ENCODE measurements around the gene IRAK2.
"Not testable (repeated sequence)": the region's sequence is repeated elsewhere in the genome, so short reads cannot be mapped to it uniquely, and the experiment has no call there.

Gene IRAK2

DNA sequence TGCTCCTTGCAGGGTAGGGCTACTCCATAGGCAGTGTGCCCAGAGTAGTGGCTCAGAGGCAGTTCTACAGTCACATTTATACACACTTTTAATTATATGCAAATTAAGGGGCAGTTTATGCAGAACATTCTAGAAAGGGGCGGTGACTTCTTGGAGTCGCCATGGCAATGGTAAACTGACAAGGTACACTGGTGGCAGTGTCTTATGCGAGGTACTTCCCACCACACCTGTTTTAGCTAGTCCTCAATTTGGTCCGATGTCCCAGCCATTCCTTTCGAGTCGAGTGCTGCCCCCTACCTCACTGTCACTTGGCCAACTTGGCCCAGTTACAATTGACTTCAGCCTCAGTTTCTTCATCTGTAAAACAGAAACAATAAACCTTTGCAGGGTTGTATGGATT, 3.8 kb upstream of the IRAK2 start:
- Histone ChIP-seq H3K27ac (no peak overlapping the region), H3K36me3 (no peaks in the 10 kb centered on the region), H3K4me1 (peaks cover 0 to 10% (median 5%) of the 10 kb centered on the region in 4 donors), H3K27me3 (no peaks in the 10 kb centered on the region), H3K9me3 (no peaks in the 10 kb centered on the region), H3K4me3 (no peak overlapping the region)
- intact Hi-C loops (cut with DNase I; ENCODE audit: low total_unique reads), result no loop called here
- DNase-seq, result no peak
- TF ChIP-seq, protein P1, sequence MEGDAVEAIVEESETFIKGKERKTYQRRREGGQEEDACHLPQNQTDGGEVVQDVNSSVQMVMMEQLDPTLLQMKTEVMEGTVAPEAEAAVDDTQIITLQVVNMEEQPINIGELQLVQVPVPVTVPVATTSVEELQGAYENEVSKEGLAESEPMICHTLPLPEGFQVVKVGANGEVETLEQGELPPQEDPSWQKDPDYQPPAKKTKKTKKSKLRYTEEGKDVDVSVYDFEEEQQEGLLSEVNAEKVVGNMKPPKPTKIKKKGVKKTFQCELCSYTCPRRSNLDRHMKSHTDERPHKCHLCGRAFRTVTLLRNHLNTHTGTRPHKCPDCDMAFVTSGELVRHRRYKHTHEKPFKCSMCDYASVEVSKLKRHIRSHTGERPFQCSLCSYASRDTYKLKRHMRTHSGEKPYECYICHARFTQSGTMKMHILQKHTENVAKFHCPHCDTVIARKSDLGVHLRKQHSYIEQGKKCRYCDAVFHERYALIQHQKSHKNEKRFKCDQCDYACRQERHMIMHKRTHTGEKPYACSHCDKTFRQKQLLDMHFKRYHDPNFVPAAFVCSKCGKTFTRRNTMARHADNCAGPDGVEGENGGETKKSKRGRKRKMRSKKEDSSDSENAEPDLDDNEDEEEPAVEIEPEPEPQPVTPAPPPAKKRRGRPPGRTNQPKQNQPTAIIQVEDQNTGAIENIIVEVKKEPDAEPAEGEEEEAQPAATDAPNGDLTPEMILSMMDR (IDR thresholded peaks at IDR 0.05), result no peak

DNA sequence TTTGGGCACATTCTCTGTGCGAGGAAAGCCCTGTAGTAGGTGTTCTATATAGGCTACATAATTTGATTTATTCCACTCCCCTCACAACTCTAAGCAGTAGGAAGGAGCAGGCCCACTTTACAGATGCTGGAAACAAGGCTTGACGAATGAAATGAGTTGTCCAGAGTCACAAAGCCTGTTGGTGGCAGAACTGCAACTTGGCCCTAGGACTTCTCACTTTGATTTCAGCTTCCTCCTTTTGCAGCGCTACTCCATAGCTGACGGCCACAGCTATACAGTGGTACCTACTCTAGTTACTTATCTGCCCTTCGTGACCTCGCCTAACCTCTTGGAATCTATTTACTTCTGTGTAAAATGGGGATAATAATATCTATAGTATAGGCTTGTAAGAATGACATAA, 2.5 kb upstream of the IRAK2 start:
- Histone ChIP-seq H3K9me3 (no peaks in the 10 kb centered on the region), H3K27ac (no peak overlapping the region), H3K27me3 (no peaks in the 10 kb centered on the region), H3K36me3 (no peaks in the 10 kb centered on the region), H3K4me1 (peaks cover 0 to 14% (median 6%) of the 10 kb centered on the region in 4 donors), H3K4me3 (no peak overlapping the region)
- intact Hi-C loops (cut with DNase I; ENCODE audit: low total_unique reads), result no loop called here
- TF ChIP-seq, protein P1 (IDR thresholded peaks at IDR 0.05), result no peak
- no peak for DNase-seq

DNA sequence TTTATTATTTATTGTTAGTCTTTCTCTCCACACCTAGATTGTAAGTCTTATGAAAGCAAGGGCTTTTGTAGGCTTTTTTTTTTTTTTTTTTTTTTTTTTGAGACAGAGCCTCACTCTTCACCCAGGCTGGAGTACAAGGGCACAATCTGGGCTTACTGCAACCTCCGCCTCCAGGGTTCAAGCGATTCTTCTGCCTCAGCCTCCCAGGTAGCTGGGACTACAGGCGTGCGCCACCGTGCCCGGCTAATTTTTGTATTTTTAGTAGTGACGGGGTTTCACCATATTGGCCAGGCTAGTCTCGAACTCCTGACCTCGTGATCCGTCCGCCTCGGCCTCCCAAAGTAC, 546 bp upstream of the IRAK2 start:
- H3K27ac ChIP-seq, result peak overlapping the region; percentile 89 to 90

DNA sequence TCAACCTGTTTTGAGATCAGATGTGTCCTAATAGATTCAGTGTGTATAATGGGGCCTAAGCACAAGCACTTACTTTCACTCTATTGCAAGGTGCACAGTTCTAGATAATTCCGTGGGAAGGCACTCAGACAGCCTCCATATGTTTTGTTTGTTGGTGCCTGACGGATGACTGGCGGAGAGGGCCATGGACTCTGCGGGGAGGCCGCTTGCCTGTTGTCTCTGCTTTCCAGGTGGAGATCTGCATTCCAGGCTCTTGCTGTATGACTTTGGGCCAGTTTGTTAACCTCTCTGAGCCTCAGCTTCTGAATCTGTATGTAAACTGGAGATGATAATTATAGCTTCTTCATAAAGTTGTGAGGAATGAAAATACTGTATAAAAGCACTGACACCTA, 1.5 kb downstream of the IRAK2 start:
- TF ChIP-seq, protein P1 (IDR thresholded peaks at IDR 0.05), result no peak
- no peaks in the 10 kb centered on the region for H3K9me3 ChIP-seq
- intact Hi-C loops (cut with DNase I; ENCODE audit: low total_unique reads), result no loop called here
- peaks cover 0 to 14% (median 6%) of the 10 kb centered on the region in 4 donors for H3K4me1 ChIP-seq
- H3K36me3 ChIP-seq, result no peaks in the 10 kb centered on the region
- H3K27me3 ChIP-seq, result no peaks in the 10 kb centered on the region
- no peak overlapping the region for H3K4me3 ChIP-seq
- no peak for DNase-seq
- H3K27ac ChIP-seq, result peak overlapping the region in 1 of 2 donors; percentile 34

More for the DNA sequence above, 546 bp upstream of the IRAK2 start:
- not testable (repeated sequence) for H3K27me3 ChIP-seq, H3K9me3 ChIP-seq, H3K36me3 ChIP-seq, DNase-seq
- intact Hi-C loops (cut with DNase I; ENCODE audit: low total_unique reads), result loop anchor here (2.0 kb wide), 1 partner anchor 61 kb away; no protein-coding TSS in a partner anchor
- peak overlapping the region; percentile 82 to 95 for H3K4me3 ChIP-seq
- peaks cover 0 to 14% (median 6%) of the 10 kb centered on the region in 4 donors for H3K4me1 ChIP-seq

DNA sequence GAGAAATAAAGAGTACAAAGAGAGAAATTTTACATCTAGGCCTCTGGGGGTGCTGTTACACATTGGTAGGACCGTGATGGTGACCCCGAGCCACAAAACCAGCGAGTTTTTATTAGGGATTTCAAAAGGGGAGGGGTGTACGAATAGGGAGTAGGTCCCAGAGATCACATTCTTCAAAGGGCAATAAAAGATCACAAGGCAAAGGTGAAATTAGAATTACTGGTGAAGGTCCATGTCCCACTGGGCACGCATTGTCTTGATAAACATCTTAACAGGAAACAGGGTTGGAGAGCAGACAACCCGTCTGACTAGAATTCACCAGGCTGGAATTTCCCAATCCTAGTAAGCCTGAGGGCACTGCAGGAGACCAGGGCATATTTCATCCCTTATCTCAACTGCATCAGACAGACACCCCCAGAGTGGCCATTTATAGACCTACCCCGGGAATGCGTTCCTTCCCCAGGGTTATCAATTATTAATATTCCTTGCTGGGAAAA, 4.3 kb downstream of the IRAK2 start:
- H3K4me3 ChIP-seq, result no peak overlapping the region
- H3K36me3 ChIP-seq, result no peaks in the 10 kb centered on the region
- H3K27me3 ChIP-seq, result no peaks in the 10 kb centered on the region
- no peak overlapping the region for H3K27ac ChIP-seq
- H3K4me1 ChIP-seq, result peaks cover 0 to 26% (median 15%) of the 10 kb centered on the region in 4 donors
- no peaks in the 10 kb centered on the region for H3K9me3 ChIP-seq
- no peak for DNase-seq
- intact Hi-C loops (cut with DNase I; ENCODE audit: low total_unique reads), result no loop called here
- TF ChIP-seq, protein P1 (IDR thresholded peaks at IDR 0.05), result no peak

DNA sequence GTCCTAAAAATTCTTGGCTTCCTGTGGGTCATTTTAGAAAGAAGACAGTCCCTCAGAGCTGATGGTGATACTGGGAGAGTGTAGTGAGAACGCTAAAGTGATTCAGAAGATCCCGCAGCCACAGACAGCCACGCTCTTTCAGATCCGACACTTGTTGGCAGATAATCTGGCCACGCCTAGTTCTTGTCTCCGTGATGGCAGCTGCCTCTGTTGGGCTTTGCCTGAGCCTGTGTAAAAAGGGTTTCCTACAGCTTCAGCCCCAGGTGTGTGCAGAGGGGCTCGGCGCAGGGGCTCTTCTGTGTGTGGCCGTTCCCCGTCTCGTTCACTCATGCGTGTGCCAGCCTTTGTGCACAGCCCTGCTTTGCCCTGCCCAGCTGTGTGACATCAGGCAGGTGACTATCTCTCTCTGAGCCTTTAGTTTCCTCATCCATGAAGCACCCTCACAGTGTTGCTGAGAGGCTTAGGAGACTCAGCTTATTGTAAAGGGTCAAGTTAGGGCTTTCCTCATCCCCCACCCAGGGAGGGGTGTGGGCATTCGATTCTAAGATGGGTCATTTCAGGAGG, 6.3 kb downstream of the IRAK2 start:
- no peak for DNase-seq
- H3K36me3 ChIP-seq, result no peaks in the 10 kb centered on the region
- H3K27ac ChIP-seq, result no peak overlapping the region

More for the DNA sequence above, 6.3 kb downstream of the IRAK2 start:
- Histone ChIP-seq H3K4me1 (peaks cover 0 to 23% (median 14%) of the 10 kb centered on the region in 4 donors), H3K9me3 (no peaks in the 10 kb centered on the region), H3K4me3 (no peak overlapping the region), H3K27me3 (no peaks in the 10 kb centered on the region)
- TF ChIP-seq, protein P1 (IDR thresholded peaks at IDR 0.05), result no peak
- intact Hi-C loops (cut with DNase I; ENCODE audit: low total_unique reads), result no loop called here

All from tibial artery (tissue), 4 donors.